ENCODE data around the gene NKD2.
A peak's percentile ranks its signal among the peaks of the same experiment; 100 is the strongest.

The NKD2 gene

DNA sequence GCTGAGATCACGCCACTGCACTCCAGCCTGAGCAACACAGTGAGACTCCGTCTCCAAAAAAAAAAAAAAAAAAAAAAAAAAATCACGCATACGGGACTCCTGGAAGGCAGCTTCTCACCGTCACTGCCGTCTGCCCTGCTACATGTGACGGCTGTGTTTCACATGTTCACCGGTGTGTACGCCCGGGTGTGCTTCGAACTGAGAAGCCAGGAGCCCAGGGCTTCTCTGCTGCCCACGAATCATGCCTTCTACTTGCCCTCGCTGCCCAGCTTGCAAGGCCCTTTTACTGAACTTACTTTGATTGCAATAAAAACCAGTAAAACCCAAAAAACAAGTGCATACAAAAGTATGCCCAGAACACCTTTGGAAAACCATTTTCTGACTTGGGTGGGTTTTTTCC is 5.8 kb upstream of the NKD2 start:
- no peak for DNase-seq (ENCODE audit: low read depth)
- TF ChIP-seq, protein P1, sequence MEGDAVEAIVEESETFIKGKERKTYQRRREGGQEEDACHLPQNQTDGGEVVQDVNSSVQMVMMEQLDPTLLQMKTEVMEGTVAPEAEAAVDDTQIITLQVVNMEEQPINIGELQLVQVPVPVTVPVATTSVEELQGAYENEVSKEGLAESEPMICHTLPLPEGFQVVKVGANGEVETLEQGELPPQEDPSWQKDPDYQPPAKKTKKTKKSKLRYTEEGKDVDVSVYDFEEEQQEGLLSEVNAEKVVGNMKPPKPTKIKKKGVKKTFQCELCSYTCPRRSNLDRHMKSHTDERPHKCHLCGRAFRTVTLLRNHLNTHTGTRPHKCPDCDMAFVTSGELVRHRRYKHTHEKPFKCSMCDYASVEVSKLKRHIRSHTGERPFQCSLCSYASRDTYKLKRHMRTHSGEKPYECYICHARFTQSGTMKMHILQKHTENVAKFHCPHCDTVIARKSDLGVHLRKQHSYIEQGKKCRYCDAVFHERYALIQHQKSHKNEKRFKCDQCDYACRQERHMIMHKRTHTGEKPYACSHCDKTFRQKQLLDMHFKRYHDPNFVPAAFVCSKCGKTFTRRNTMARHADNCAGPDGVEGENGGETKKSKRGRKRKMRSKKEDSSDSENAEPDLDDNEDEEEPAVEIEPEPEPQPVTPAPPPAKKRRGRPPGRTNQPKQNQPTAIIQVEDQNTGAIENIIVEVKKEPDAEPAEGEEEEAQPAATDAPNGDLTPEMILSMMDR (conservative IDR thresholded peaks at IDR 0.05; ENCODE audit: control insufficient read depth, insufficient read depth, low read depth, low read length): no peak
- no peak overlapping the region for H3K4me3 ChIP-seq (ENCODE audit: control insufficient read depth, low read depth, low read length)

DNA sequence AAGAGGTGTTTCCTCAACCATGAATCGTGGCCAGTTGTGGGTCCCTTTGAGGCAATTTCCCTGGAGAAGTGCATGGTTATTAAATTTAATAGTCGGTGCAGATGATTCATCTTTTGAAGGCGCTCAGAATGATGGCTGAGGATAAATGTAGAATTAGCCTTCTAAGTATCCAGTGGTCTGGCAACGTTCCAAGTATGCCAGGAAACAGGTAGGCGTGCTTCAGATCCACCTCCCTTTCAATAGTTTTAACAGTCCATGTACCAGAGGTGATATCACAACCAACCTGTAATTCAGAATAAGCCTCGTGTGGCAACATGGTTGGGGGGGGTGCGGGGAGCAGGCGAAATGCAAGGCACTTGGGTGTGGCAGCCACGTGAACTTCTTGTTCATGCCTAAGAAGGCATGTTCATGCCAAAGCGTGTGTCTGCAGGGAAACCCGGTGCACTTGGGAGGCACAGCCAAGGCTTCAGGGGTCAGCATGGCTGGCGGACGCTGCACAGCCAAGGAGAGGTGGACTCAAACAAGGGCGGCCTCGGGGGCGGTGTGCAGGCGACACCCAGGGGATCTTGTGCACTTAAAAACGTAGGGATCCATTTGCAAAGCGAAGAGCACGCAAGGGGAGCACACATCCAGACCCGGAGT is 5.2 kb upstream of the NKD2 start:
- peak; percentile 29 for DNase-seq (ENCODE audit: low read depth)
- H3K4me3 ChIP-seq (ENCODE audit: control insufficient read depth, low read depth, low read length): no peak overlapping the region
- TF ChIP-seq, protein P1 (conservative IDR thresholded peaks at IDR 0.05; ENCODE audit: control insufficient read depth, insufficient read depth, low read depth, low read length): no peak

DNA sequence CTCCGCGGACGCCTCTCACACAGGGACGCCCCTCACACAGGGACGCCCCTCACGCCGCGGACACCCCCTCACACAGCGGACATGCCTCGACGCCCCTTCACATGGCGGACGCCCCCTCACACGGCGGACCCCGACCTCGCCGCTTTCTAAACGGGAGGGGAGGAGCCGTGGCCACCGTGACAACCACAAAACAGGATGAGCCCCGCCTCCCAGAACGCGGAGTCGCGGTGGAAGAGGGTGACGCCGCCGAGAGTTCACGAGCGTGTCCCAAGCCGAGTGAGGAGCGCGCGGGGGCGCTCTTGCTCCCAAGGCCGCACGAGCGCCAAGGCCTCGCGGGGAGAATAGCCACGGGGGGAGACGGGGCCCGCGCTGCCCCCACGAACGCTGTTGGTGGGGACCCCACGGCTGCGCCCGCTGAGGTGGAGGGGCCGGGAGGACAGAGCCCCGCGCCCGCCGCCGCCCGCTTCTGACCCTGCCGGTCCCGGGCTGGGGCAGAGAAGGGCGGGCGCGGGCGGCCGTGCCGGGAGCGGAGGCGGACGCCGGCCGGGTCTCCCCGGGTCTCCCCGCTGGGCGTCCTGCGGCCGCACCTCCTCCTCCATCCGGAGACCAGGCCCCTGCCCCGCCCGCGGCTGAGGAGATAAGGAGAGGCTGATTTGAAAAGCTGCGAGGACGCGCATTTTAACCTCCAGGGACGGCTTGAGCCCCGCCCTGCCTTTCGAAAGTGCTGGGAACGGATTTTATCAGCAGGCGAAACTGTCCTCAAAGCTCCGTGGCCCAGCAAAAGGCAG is 3.9 kb upstream of the NKD2 start:
- H3K4me3 ChIP-seq (ENCODE audit: control insufficient read depth, low read depth, low read length): peak overlapping the region; percentile 23
- TF ChIP-seq, protein P1 (conservative IDR thresholded peaks at IDR 0.05; ENCODE audit: control insufficient read depth, insufficient read depth, low read depth, low read length): peak; percentile 12
- DNase-seq (ENCODE audit: low read depth): peak; percentile 54

DNA sequence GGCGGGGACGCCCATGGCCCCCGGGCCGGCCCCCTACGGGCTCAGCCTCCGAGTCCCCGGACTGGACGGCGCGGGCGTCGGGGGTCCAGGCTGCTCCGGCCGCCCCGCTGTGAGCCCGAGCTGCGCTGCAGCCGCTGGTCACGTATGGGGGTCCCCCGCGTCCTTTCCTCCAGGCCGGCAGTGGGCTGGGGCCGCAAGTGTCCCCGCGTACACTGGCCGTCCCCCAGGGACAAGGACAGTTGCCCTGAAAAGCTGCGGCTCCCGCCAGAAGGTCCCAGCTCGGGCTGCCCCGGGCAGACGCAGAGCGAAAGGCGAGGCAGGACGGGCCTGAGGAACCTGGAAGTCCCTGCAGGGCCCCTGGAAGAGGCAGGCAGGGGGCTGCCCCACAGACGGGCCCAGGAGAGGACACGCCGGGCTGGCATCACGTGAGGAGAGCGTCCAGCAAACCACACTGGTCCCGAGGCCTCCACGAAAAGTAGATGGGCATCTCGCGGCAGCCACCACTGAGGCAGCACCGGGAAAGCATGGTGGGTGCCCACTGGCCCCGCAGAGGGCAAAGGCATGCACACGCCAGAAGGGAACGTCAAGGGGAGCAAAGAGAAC is 3.3 kb upstream of the NKD2 start:
- TF ChIP-seq, protein P1 (conservative IDR thresholded peaks at IDR 0.05; ENCODE audit: control insufficient read depth, insufficient read depth, low read depth, low read length): no peak
- H3K4me3 ChIP-seq (ENCODE audit: control insufficient read depth, low read depth, low read length): no peak overlapping the region
- no peak for DNase-seq (ENCODE audit: low read depth)

DNA sequence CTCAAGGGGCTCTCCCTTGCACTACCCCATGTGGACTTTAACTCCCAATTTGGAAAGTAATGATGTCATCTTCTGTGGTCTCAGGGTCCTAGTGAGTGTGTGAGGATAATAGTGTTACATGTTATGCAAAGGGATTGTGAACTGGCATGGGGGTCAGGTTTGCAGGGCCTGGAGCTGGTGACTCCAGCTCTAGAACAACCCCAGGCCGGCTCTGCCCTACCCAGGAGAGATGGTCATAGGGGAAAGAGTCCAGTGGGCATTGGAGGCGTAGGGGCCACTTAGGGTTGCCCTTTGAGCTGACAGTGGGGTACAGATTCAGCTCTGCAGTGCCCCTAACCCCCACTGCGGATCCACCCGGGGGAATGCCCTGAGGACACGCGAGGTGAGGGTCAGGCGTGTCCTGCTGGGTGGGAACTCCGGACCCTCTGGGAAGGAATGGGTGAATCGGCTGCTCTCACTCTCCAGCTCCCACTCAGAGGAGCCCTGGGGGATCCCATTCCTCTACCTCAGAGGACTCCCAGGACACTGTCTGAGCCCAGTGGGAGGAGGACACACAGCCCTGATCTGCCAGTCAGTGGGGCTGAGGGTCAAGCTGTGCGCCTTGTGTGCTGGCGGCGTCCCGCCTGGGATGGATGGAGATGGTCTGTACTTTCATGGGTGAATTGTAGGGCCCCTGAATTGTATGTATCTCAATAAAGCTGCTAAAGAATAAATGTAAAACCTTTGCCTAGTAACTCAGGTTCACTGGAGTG is 2.5 kb upstream of the NKD2 start:
- no peak for DNase-seq (ENCODE audit: low read depth)
- no peak overlapping the region for H3K4me3 ChIP-seq (ENCODE audit: control insufficient read depth, low read depth, low read length)
- TF ChIP-seq, protein P1 (conservative IDR thresholded peaks at IDR 0.05; ENCODE audit: control insufficient read depth, insufficient read depth, low read depth, low read length): no peak

DNA sequence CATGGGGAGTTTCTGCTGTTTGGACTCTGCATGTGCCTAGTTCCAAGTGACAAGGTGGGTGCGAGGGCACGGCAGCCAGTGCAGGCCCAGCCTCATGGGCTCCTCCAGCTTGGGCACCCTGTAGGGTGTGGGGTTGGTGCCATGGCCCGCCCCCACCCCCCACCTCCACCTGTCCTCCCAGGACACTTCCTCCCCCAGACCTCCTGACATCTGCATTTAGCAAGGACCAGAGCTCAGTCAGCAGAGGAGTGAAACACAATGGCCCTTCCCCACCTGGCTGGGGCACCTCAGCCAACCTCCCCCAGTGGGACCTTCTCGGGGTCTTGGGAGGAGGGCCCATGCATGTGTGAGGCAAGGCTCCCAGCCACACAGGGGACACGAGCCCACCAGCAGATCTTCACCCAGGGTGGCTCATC is 1.9 kb upstream of the NKD2 start:
- no peak for DNase-seq (ENCODE audit: low read depth)
- TF ChIP-seq, protein P1 (conservative IDR thresholded peaks at IDR 0.05; ENCODE audit: control insufficient read depth, insufficient read depth, low read depth, low read length): no peak
- no peak overlapping the region for H3K4me3 ChIP-seq (ENCODE audit: control insufficient read depth, low read depth, low read length)
